Glutamatergic neuron (in vitro differentiated cells): ENCODE measurements around the gene DGKK. TPM values are rescaled to one million over a fixed set of nuclear protein-coding genes. Genes with fewer than 3 reads are reported as not detected.

Experiments used
- DNase-seq: peaks from one replicate; pipeline ENCODE4 v3.0.0; 2022
- H3K27ac Mint-ChIP-seq: one replicate; pipeline ENCODE4 v1.8.0; 2020; ENCODE audit warnings: mild to moderate bottlenecking, mixed read lengths, inconsistent platforms; ENCODE audit not compliant: unreplicated experiment
- H3K27me3 Mint-ChIP-seq: one replicate; pipeline ENCODE4 v1.8.0; 2020; ENCODE audit warnings: mild to moderate bottlenecking, moderate library complexity, mixed read lengths, inconsistent platforms; ENCODE audit not compliant: unreplicated experiment
- H3K36me3 Mint-ChIP-seq: one replicate; pipeline ENCODE4 v1.8.0; 2020; ENCODE audit warnings: mild to moderate bottlenecking, mixed read lengths, inconsistent platforms; ENCODE audit not compliant: unreplicated experiment
- H3K4me1 Mint-ChIP-seq: one replicate; pipeline ENCODE4 v1.8.0; 2020; ENCODE audit warnings: mild to moderate bottlenecking, low read depth, mixed read lengths, inconsistent platforms; ENCODE audit not compliant: unreplicated experiment
- H3K4me3 Mint-ChIP-seq: one replicate; pipeline ENCODE4 v1.8.0; 2020; ENCODE audit warnings: mild to moderate bottlenecking, mixed read lengths, inconsistent platforms; ENCODE audit not compliant: unreplicated experiment
- H3K9me3 Mint-ChIP-seq: one replicate; pipeline ENCODE4 v1.8.0; 2020; ENCODE audit warnings: mild to moderate bottlenecking, moderate library complexity, mixed read lengths, inconsistent platforms; ENCODE audit not compliant: unreplicated experiment
- total RNA-seq: library from RNA; stranded (reverse); fragmentation: NEBNext Ultra II Directional; extraction: Animal tissue kit (Norgen Biotek cat#: 25700); gene quantifications from one replicate; pipeline ENCODE4 v1.2.1, GENCODE V29; 2021; ENCODE audit not compliant: unreplicated experiment
- TF ChIP-seq, protein P1 (sequence below): fragments of 200-600 bp; sonication (generic); IDR thresholded peaks from one replicate; pipeline ENCODE4 v1.5.0; 2021; ENCODE audit not compliant: partially characterized antibody, unreplicated experiment

The DGKK gene
- total RNA-seq, 1 donor from 2014 or later: not detected

DNA sequence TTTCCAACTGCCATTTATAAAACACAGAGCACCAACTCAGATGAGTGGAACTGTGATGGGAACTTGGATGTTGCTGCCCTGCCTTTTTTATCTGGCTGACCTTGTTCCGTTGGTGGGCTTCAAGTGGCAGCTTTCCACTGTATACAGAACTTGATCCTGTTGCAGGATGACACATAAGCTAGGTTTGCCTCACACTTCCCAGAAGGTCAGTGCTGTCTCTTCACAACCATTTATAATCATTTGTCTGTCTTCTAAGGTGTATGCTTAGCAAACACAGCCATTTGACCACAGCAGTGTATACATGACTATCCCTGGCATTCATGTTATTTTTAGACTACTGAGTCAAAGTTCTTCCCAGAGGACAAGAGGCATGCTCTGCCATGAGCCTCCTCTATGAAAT is 20.3 kb downstream of the DGKK start:
- no peaks in the 10 kb centered on the region for H3K4me1 Mint-ChIP-seq
- H3K9me3 Mint-ChIP-seq: no peaks in the 10 kb centered on the region
- TF ChIP-seq, protein P1, sequence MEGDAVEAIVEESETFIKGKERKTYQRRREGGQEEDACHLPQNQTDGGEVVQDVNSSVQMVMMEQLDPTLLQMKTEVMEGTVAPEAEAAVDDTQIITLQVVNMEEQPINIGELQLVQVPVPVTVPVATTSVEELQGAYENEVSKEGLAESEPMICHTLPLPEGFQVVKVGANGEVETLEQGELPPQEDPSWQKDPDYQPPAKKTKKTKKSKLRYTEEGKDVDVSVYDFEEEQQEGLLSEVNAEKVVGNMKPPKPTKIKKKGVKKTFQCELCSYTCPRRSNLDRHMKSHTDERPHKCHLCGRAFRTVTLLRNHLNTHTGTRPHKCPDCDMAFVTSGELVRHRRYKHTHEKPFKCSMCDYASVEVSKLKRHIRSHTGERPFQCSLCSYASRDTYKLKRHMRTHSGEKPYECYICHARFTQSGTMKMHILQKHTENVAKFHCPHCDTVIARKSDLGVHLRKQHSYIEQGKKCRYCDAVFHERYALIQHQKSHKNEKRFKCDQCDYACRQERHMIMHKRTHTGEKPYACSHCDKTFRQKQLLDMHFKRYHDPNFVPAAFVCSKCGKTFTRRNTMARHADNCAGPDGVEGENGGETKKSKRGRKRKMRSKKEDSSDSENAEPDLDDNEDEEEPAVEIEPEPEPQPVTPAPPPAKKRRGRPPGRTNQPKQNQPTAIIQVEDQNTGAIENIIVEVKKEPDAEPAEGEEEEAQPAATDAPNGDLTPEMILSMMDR: no peak
- no peak overlapping the region for H3K4me3 Mint-ChIP-seq
- no peak overlapping the region for H3K27ac Mint-ChIP-seq
- no peaks in the 10 kb centered on the region for H3K36me3 Mint-ChIP-seq
- H3K27me3 Mint-ChIP-seq: no peaks in the 10 kb centered on the region
- DNase-seq: no peak

DNA sequence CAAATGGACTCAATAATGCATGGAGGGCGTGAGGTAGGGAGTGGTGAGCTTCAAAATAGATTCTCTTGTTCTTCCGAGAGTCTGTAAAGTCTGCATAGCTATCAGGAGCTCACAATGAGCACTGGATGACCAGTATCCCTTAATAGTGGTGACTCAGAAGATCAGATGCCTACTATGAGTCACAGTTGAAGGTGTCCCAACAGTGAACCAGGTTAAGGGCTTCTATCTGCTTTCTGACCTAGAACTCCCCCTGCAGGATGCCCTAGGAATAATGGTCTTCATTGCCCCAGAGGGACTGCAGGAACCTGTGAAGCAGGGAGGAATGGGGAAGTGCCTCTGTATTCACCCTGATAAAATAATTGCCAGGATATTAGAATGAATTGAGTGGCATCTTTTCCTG is 22.1 kb downstream of the DGKK start:
- no peaks in the 10 kb centered on the region for H3K27me3 Mint-ChIP-seq
- no peak for DNase-seq
- TF ChIP-seq, protein P1: no peak
- H3K4me3 Mint-ChIP-seq: no peak overlapping the region
- no peaks in the 10 kb centered on the region for H3K9me3 Mint-ChIP-seq
- no peak overlapping the region for H3K27ac Mint-ChIP-seq
- no peaks in the 10 kb centered on the region for H3K36me3 Mint-ChIP-seq
- H3K4me1 Mint-ChIP-seq: no peaks in the 10 kb centered on the region

DNA sequence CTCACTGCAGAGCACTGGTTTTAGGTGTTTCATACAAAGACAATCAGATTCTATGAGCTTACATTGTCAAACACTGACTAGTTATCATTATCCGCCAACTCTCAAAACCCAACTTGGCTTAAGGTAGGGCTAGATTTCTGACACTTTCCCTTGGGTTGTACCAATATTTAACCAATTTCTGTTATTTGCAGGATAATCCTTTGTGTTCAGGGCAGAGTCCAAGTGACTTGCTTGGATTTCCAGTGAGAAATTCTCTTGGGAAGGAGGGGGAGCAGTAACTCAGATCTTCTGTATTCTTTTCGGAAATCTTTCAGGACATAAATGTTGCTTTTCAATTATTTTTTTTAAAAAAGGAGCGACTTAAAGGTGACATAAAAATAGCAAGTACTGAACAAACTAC is 23.1 kb downstream of the DGKK start:
- no peak overlapping the region for H3K27ac Mint-ChIP-seq
- no peak overlapping the region for H3K4me3 Mint-ChIP-seq
- no peaks in the 10 kb centered on the region for H3K36me3 Mint-ChIP-seq
- H3K27me3 Mint-ChIP-seq: no peaks in the 10 kb centered on the region
- no peaks in the 10 kb centered on the region for H3K9me3 Mint-ChIP-seq
- no peaks in the 10 kb centered on the region for H3K4me1 Mint-ChIP-seq
- DNase-seq: no peak
- TF ChIP-seq, protein P1: no peak

DNA sequence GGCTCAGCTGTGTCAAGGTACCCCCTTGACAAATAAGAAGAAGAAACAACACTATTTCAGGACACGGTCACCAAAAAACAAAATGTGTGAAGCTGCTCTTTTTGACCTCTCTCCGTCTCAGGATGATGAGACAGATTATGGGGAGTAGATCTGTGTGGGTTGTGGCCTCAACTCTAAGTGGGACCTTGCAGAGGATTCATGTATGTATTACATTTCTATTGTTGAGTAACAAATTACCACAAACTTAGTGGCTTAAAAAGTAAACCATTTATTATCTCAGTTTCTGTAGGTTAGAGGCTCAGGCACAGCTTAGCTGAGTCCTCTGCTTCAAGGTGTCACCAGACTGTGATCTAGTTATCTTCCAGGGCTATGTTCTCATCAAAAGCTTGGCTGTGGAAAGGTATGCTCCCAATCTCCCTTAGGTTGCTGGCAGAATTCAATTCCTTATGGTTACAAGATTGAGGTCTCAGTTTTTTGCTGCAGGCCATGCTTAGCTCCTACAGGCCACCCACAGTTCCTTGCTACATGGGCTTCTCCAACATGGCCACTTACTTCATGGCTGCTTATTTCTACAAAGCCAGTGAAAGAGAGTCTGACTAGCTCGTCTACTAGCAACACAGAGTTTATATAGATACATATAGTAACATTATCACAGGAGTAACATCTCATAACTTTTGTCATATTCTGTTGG is 28.1 kb downstream of the DGKK start:
- no peaks in the 10 kb centered on the region for H3K36me3 Mint-ChIP-seq
- no peaks in the 10 kb centered on the region for H3K4me1 Mint-ChIP-seq
- no peak for DNase-seq
- TF ChIP-seq, protein P1: no peak
- H3K4me3 Mint-ChIP-seq: no peak overlapping the region
- no peaks in the 10 kb centered on the region for H3K27me3 Mint-ChIP-seq
- no peaks in the 10 kb centered on the region for H3K9me3 Mint-ChIP-seq
- H3K27ac Mint-ChIP-seq: no peak overlapping the region

DNA sequence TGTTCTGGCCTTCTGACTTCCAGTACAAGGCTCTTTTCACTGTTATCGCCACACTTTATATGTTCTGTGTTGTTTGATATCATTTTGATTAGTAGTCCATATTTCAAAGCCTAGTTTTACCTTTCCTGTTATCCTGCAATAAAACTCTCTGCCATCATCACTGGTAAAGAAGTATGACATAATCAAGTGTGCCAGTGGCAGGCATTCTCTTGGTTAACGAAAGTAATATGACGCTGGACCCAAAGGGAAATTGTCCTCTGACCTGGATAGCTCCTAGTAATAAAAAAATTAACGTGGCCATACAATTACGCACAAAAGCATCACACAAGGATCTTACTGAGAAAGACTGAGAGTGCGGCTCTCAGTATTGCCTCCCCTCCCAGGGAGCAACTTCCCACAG is 33.8 kb downstream of the DGKK start:
- Mint-ChIP-seq H3K36me3 (no peaks in the 10 kb centered on the region), H3K9me3 (no peaks in the 10 kb centered on the region), H3K4me3 (no peak overlapping the region), H3K4me1 (no peaks in the 10 kb centered on the region), H3K27ac (no peak overlapping the region), H3K27me3 (no peaks in the 10 kb centered on the region)
- TF ChIP-seq, protein P1: no peak
- no peak for DNase-seq
